Stomach smooth muscle (tissue), 2 donors: ENCODE data around the gene HIBADH.

Source experiments
- H3K27ac ChIP-seq: one replicate; pipeline ENCODE4 v1.7.0; 2013; ENCODE audit warnings: mild to moderate bottlenecking, low read length, inconsistent platforms
- H3K27me3 ChIP-seq, 2 donors: one replicate each; pipeline ENCODE4 v1.7.0; 2013; ENCODE audit warnings: low read length in 2 of 2; ENCODE audit not compliant: insufficient read depth in 2 of 2, control insufficient read depth in 1 of 2
- H3K36me3 ChIP-seq, 2 donors: one replicate each; pipeline ENCODE4 v1.7.0; 2013; ENCODE audit warnings: low read length in 2 of 2; ENCODE audit not compliant: control insufficient read depth in 2 of 2, insufficient read depth in 2 of 2
- H3K4me1 ChIP-seq: one replicate; pipeline ENCODE4 v1.7.0; 2013; ENCODE audit warnings: low read length; ENCODE audit not compliant: control insufficient read depth, insufficient read depth
- H3K4me3 ChIP-seq, 2 donors: one replicate each; pipeline ENCODE4 v1.7.0; 2013; ENCODE audit warnings: low read length in 2 of 2
- H3K9ac ChIP-seq, 2 donors: one replicate each; pipeline ENCODE4 v1.7.0; 2013; ENCODE audit warnings: low read length in 2 of 2, mild to moderate bottlenecking in 1 of 2
- H3K9me3 ChIP-seq, 2 donors: one replicate each; pipeline ENCODE4 v1.7.0; 2013; ENCODE audit warnings: low read length in 2 of 2; ENCODE audit not compliant: control insufficient read depth in 2 of 2
- donor health status: healthy.
- donor health status: Pancreatic carcinoma.

The HIBADH gene

GRCh38 chr7:27662490-27663205, at the start of gene HIBADH:
HIBADH (minus strand) TSS chr7:27662883; CDS start chr7:27662788, 95 bp downstream.
- peak within 1 kb of the TSS; percentile 80 for H3K27ac ChIP-seq
- H3K36me3 ChIP-seq = no peaks in the 10 kb centered on the region
- peaks cover 5% of the 10 kb centered on the region for H3K4me1 ChIP-seq
- H3K9me3 ChIP-seq = no peaks in the 10 kb centered on the region
- H3K4me3 ChIP-seq = peak within 1 kb of the TSS; percentile 91
- H3K27me3 ChIP-seq = no peaks in the 10 kb centered on the region
- H3K9ac ChIP-seq = peak within 1 kb of the TSS; percentile 88 to 91

- Histone ChIP-seq H3K9me3 (no peaks in the 10 kb centered on the region), H3K27ac (no peak overlapping the region), H3K36me3 (no peaks in the 10 kb centered on the region), H3K4me1 (peaks cover 5% of the 10 kb centered on the region), H3K4me3 (no peak overlapping the region), H3K9ac (no peak overlapping the region), H3K27me3 (no peaks in the 10 kb centered on the region)
Measured at GRCh38 chr7:27712217-27712616, 49.5 kb upstream of the HIBADH start.

GRCh38 chr7:27709137-27710075, 46.7 kb upstream of the HIBADH start:
- Histone ChIP-seq H3K9me3 (no peaks in the 10 kb centered on the region), H3K27ac (no peak overlapping the region), H3K4me1 (peaks cover 5% of the 10 kb centered on the region), H3K4me3 (no peak overlapping the region), H3K27me3 (no peaks in the 10 kb centered on the region), H3K9ac (no peak overlapping the region), H3K36me3 (no peaks in the 10 kb centered on the region)

- no peak overlapping the region for H3K9ac ChIP-seq
- H3K4me1 ChIP-seq = peaks cover 5% of the 10 kb centered on the region
- no peaks in the 10 kb centered on the region for H3K36me3 ChIP-seq
- no peak overlapping the region for H3K27ac ChIP-seq
- no peaks in the 10 kb centered on the region for H3K9me3 ChIP-seq
- no peak overlapping the region for H3K4me3 ChIP-seq
- no peaks in the 10 kb centered on the region for H3K27me3 ChIP-seq
Measured at GRCh38 chr7:27708485-27708884, 45.8 kb upstream of the HIBADH start.

GRCh38 chr7:27705200-27705594, 42.5 kb upstream of the HIBADH start:
- Histone ChIP-seq H3K27ac (no peak overlapping the region), H3K4me1 (peaks cover 5% of the 10 kb centered on the region), H3K36me3 (no peaks in the 10 kb centered on the region), H3K4me3 (no peak overlapping the region), H3K9me3 (no peaks in the 10 kb centered on the region), H3K9ac (no peak overlapping the region), H3K27me3 (no peaks in the 10 kb centered on the region)

GRCh38 chr7:27704422-27705199, 41.9 kb upstream of the HIBADH start:
- no peaks in the 10 kb centered on the region for H3K36me3 ChIP-seq
- H3K4me1 ChIP-seq = peaks cover 5% of the 10 kb centered on the region
- H3K27ac ChIP-seq = no peak overlapping the region
- no peak overlapping the region for H3K4me3 ChIP-seq
- H3K27me3 ChIP-seq = no peaks in the 10 kb centered on the region
- no peak overlapping the region for H3K9ac ChIP-seq
- no peaks in the 10 kb centered on the region for H3K9me3 ChIP-seq

- Histone ChIP-seq H3K36me3 (no peaks in the 10 kb centered on the region), H3K4me3 (no peak overlapping the region), H3K9ac (no peak overlapping the region), H3K9me3 (no peaks in the 10 kb centered on the region), H3K27me3 (no peaks in the 10 kb centered on the region), H3K27ac (no peak overlapping the region), H3K4me1 (no peaks in the 10 kb centered on the region)
Measured at GRCh38 chr7:27703181-27703580, 40.5 kb upstream of the HIBADH start.

GRCh38 chr7:27700501-27700900, 37.8 kb upstream of the HIBADH start:
- no peak overlapping the region for H3K4me3 ChIP-seq
- no peak overlapping the region for H3K27ac ChIP-seq
- no peak overlapping the region for H3K9ac ChIP-seq
- no peaks in the 10 kb centered on the region for H3K4me1 ChIP-seq
- H3K9me3 ChIP-seq = no peaks in the 10 kb centered on the region
- no peaks in the 10 kb centered on the region for H3K36me3 ChIP-seq
- H3K27me3 ChIP-seq = no peaks in the 10 kb centered on the region

- Histone ChIP-seq H3K27ac (no peak overlapping the region), H3K36me3 (no peaks in the 10 kb centered on the region), H3K4me1 (no peaks in the 10 kb centered on the region), H3K4me3 (no peak overlapping the region), H3K9me3 (no peaks in the 10 kb centered on the region), H3K9ac (no peak overlapping the region), H3K27me3 (no peaks in the 10 kb centered on the region)
Measured at GRCh38 chr7:27699751-27700150, 37.1 kb upstream of the HIBADH start.

- Histone ChIP-seq H3K9me3 (no peaks in the 10 kb centered on the region), H3K4me1 (no peaks in the 10 kb centered on the region), H3K36me3 (no peaks in the 10 kb centered on the region), H3K4me3 (no peak overlapping the region), H3K27ac (no peak overlapping the region), H3K27me3 (no peaks in the 10 kb centered on the region), H3K9ac (no peak overlapping the region)
Measured at GRCh38 chr7:27697861-27698430, 35.3 kb upstream of the HIBADH start.
